SJSA1 (cell line): Measurements from ENCODE around the gene MYEOV. TPM values are rescaled to one million over a fixed set of nuclear protein-coding genes. Genes with fewer than 3 reads are reported as not detected.
A peak's percentile ranks its signal among the peaks of the same experiment; 100 is the strongest.

Experiments
- DNase-seq, 2 experiments: peaks; one replicate each; pipeline ENCODE4 v3.0.0-alpha.2; 2015 to 2020; ENCODE audit warnings: low spot score in 2 of 2, low read depth in 1 of 2
- H3K27ac ChIP-seq: fragments of 250-450 bp; sonication (Bioruptor Pico); 2 replicates; pipeline ENCODE4 v1.5.1; 2020; ENCODE audit warnings: mild to moderate bottlenecking, moderate library complexity
- H3K27me3 ChIP-seq: fragments of 250-450 bp; sonication (Bioruptor Pico); replicated peaks from 2 replicates; pipeline ENCODE4 v1.5.1; 2020; ENCODE audit warnings: mild to moderate bottlenecking, moderate library complexity
- H3K36me3 ChIP-seq: fragments of 250-450 bp; sonication (Bioruptor Pico); 2 replicates; pipeline ENCODE4 v1.5.1; 2020; ENCODE audit warnings: mild to moderate bottlenecking
- H3K4me1 ChIP-seq: fragments of 250-450 bp; sonication (Bioruptor Pico); replicated peaks from 2 replicates; pipeline ENCODE4 v1.6.1; 2021; ENCODE audit warnings: mild to moderate bottlenecking
- H3K4me3 ChIP-seq: fragments of 250-450 bp; sonication (Bioruptor Pico); 2 replicates; pipeline ENCODE4 v1.5.1; 2020; ENCODE audit warnings: mild to moderate bottlenecking
- H3K9me3 ChIP-seq: fragments of 250-450 bp; sonication (Bioruptor Pico); replicated peaks from 2 replicates; pipeline ENCODE4 v1.5.1; 2020; ENCODE audit warnings: mild to moderate bottlenecking
- total RNA-seq: library from RNA; depleted of rRNA; stranded (reverse); fragments of >200 nt; shearing (Covaris generic); gene quantifications from 2 replicates; pipeline ENCODE4 v1.2.3, GENCODE V29; 2014; rRNA removed

The MYEOV gene
- total RNA-seq: 3.4 and 5.3 TPM in 2 replicates

GRCh38 chr11:69293819-69294505 is at the start of gene MYEOV:
TSS of gene MYEOV (plus strand) at chr11:69294155. CDS start at chr11:69295355, 1,200 bp downstream.
- H3K27me3 ChIP-seq: no peaks in the 10 kb centered on the region; the same call in 1 of the 2 replicates
- no peak within 1 kb of the TSS for H3K27ac ChIP-seq
- H3K36me3 ChIP-seq: 0 out of 2 replicates have a peak, but pooled peaks cover 3% of the 10 kb centered on the region
- H3K4me3 ChIP-seq: no peak within 1 kb of the TSS
- peaks cover 14% of the 10 kb centered on the region; the same call in 1 of the 2 replicates for H3K9me3 ChIP-seq
- H3K4me1 ChIP-seq: peaks cover 25% of the 10 kb centered on the region
- DNase-seq: no peak

GRCh38 chr11:69244266-69244665 is 49.7 kb upstream of the MYEOV start:
- Histone ChIP-seq H3K4me3 (no peak overlapping the region), H3K36me3 (no peaks in the 10 kb centered on the region), H3K4me1 (no peaks in the 10 kb centered on the region), H3K9me3 (0 out of 2 replicates have a peak, but pooled peaks cover 4% of the 10 kb centered on the region), H3K27me3 (no peaks in the 10 kb centered on the region), H3K27ac (no peak overlapping the region)
- DNase-seq: no peak

- peak in 1 of 2 experiments; percentile 45 for DNase-seq
Measured at GRCh38 chr11:69245041-69245440, 48.9 kb upstream of the MYEOV start.

GRCh38 chr11:69245491-69246345 is 48.2 kb upstream of the MYEOV start:
- H3K36me3 ChIP-seq: no peaks in the 10 kb centered on the region
- H3K27ac ChIP-seq: no peak overlapping the region
- peak in 1 of 2 experiments; percentile 52 for DNase-seq
- H3K4me1 ChIP-seq: no peaks in the 10 kb centered on the region
- 0 out of 2 replicates have a peak, but pooled peaks cover 4% of the 10 kb centered on the region for H3K9me3 ChIP-seq
- no peaks in the 10 kb centered on the region for H3K27me3 ChIP-seq
- H3K4me3 ChIP-seq: no peak overlapping the region

More at GRCh38 chr11:69245041-69245440, 48.9 kb upstream of the MYEOV start:
- no peak overlapping the region for H3K27ac ChIP-seq
- no peaks in the 10 kb centered on the region for H3K36me3 ChIP-seq
- no peak overlapping the region for H3K4me3 ChIP-seq
- 0 out of 2 replicates have a peak, but pooled peaks cover 4% of the 10 kb centered on the region for H3K9me3 ChIP-seq
- no peaks in the 10 kb centered on the region for H3K4me1 ChIP-seq
- H3K27me3 ChIP-seq: no peaks in the 10 kb centered on the region

GRCh38 chr11:69249311-69250185 is 44.4 kb upstream of the MYEOV start:
- DNase-seq: peak in 1 of 2 experiments; percentile 60
- Histone ChIP-seq H3K27me3 (no peaks in the 10 kb centered on the region), H3K4me3 (no peak overlapping the region), H3K27ac (no peak overlapping the region), H3K4me1 (no peaks in the 10 kb centered on the region; the same call in 1 of the 2 replicates), H3K9me3 (peaks cover 25% of the 10 kb centered on the region), H3K36me3 (no peaks in the 10 kb centered on the region)

GRCh38 chr11:69250186-69251056 is 43.5 kb upstream of the MYEOV start:
- Histone ChIP-seq H3K36me3 (no peaks in the 10 kb centered on the region), H3K9me3 (peaks cover 30% of the 10 kb centered on the region), H3K27ac (no peak overlapping the region), H3K4me1 (no peaks in the 10 kb centered on the region; the same call in 1 of the 2 replicates), H3K27me3 (no peaks in the 10 kb centered on the region), H3K4me3 (no peak overlapping the region)
- peak in 1 of 2 experiments; percentile 50 for DNase-seq

- Histone ChIP-seq H3K9me3 (peaks cover 35% of the 10 kb centered on the region), H3K4me1 (no peaks in the 10 kb centered on the region; the same call in 1 of the 2 replicates), H3K36me3 (no peaks in the 10 kb centered on the region), H3K27ac (no peak overlapping the region), H3K27me3 (no peaks in the 10 kb centered on the region), H3K4me3 (no peak overlapping the region)
- no peak for DNase-seq
Measured at GRCh38 chr11:69251057-69251393, 42.9 kb upstream of the MYEOV start.

- peaks cover 40% of the 10 kb centered on the region for H3K9me3 ChIP-seq
- no peak overlapping the region for H3K4me3 ChIP-seq
- peaks cover 5% of the 10 kb centered on the region for H3K4me1 ChIP-seq
- H3K27me3 ChIP-seq: no peaks in the 10 kb centered on the region
- no peak overlapping the region for H3K27ac ChIP-seq
- no peak for DNase-seq
- no peaks in the 10 kb centered on the region for H3K36me3 ChIP-seq
Measured at GRCh38 chr11:69251639-69252489, 42.1 kb upstream of the MYEOV start.

GRCh38 chr11:69252490-69252837 is 41.5 kb upstream of the MYEOV start:
- DNase-seq: no peak
- H3K4me3 ChIP-seq: no peak overlapping the region
- H3K4me1 ChIP-seq: peaks cover 5% of the 10 kb centered on the region
- peaks cover 40% of the 10 kb centered on the region for H3K9me3 ChIP-seq
- no peaks in the 10 kb centered on the region for H3K27me3 ChIP-seq
- no peaks in the 10 kb centered on the region for H3K36me3 ChIP-seq
- H3K27ac ChIP-seq: no peak overlapping the region

GRCh38 chr11:69253028-69253427 is 40.9 kb upstream of the MYEOV start:
- no peak overlapping the region for H3K27ac ChIP-seq
- DNase-seq: peak in 1 of 2 experiments; percentile 46
- H3K4me1 ChIP-seq: peaks cover 5% of the 10 kb centered on the region
- H3K36me3 ChIP-seq: no peaks in the 10 kb centered on the region
- peaks cover 40% of the 10 kb centered on the region for H3K9me3 ChIP-seq
- H3K4me3 ChIP-seq: no peak overlapping the region
- no peaks in the 10 kb centered on the region for H3K27me3 ChIP-seq

GRCh38 chr11:69257134-69257533 is 36.8 kb upstream of the MYEOV start:
- no peak for DNase-seq
- H3K4me3 ChIP-seq: no peak overlapping the region
- peaks cover 38% of the 10 kb centered on the region for H3K9me3 ChIP-seq
- peaks cover 5% of the 10 kb centered on the region for H3K4me1 ChIP-seq
- no peaks in the 10 kb centered on the region for H3K36me3 ChIP-seq
- H3K27me3 ChIP-seq: no peaks in the 10 kb centered on the region
- H3K27ac ChIP-seq: no peak overlapping the region
